Activated CD4-positive, alpha-beta T cell treated with anti-CD3 and anti-CD28 coated beads, Interleukin-2, amount 50 U/mL, for 4 hours (primary cell): ENCODE measurements around the gene GEMIN8.

ENCODE experiments used
- DNase-seq, 2 experiments: peaks; one replicate each; pipeline ENCODE4 v3.0.0-alpha.2; 2020

Gene GEMIN8

GRCh38 chrX:14029425-14030173 is at the start of gene GEMIN8:
Gene GEMIN8 (minus strand): TSS chrX:14029892. CDS start chrX:14021478, 8,414 bp downstream.
- peak; percentile 73 to 82 for DNase-seq

GRCh38 chrX:14076639-14077038 is 46.9 kb upstream of the GEMIN8 start:
- DNase-seq: no peak

- DNase-seq: no peak
Measured at GRCh38 chrX:14073556-14073955, 43.9 kb upstream of the GEMIN8 start.

- DNase-seq: no peak
Measured at GRCh38 chrX:14073071-14073470, 43.4 kb upstream of the GEMIN8 start.

GRCh38 chrX:14065800-14066199 is 36.1 kb upstream of the GEMIN8 start:
- DNase-seq: no peak

- no peak for DNase-seq
Measured at GRCh38 chrX:14064626-14065432, 35.1 kb upstream of the GEMIN8 start.

- DNase-seq: no peak
Measured at GRCh38 chrX:14062524-14062923, 32.8 kb upstream of the GEMIN8 start.

GRCh38 chrX:14056206-14056605 is 26.5 kb upstream of the GEMIN8 start:
- DNase-seq: no peak

GRCh38 chrX:14051416-14051815 is 21.7 kb upstream of the GEMIN8 start:
- DNase-seq: no peak

- DNase-seq: no peak
Measured at GRCh38 chrX:14050709-14051108, 21.0 kb upstream of the GEMIN8 start.

- no peak for DNase-seq
Measured at GRCh38 chrX:14043209-14043608, 13.5 kb upstream of the GEMIN8 start.

- peak; percentile 43 to 44 for DNase-seq
Measured at GRCh38 chrX:14039344-14039743, 9.7 kb upstream of the GEMIN8 start.

- no peak for DNase-seq
Measured at GRCh38 chrX:14038375-14039085, 8.8 kb upstream of the GEMIN8 start.

- peak; percentile 37 to 40 for DNase-seq
Measured at GRCh38 chrX:14032406-14032805, 2.7 kb upstream of the GEMIN8 start.

- no peak for DNase-seq
Measured at GRCh38 chrX:14030174-14030530, 460 bp upstream of the GEMIN8 start.

- no peak for DNase-seq
Measured at GRCh38 chrX:14029039-14029424, 660 bp downstream of the GEMIN8 start.

GRCh38 chrX:14028473-14028872 is 1.2 kb downstream of the GEMIN8 start:
- DNase-seq: no peak

- DNase-seq: no peak
Measured at GRCh38 chrX:14027511-14028019, 2.1 kb downstream of the GEMIN8 start.

- DNase-seq: no peak
Measured at GRCh38 chrX:14027036-14027435, 2.7 kb downstream of the GEMIN8 start.

- no peak for DNase-seq
Measured at GRCh38 chrX:14026121-14026520, 3.6 kb downstream of the GEMIN8 start.

- no peak for DNase-seq
Measured at GRCh38 chrX:14022019-14022418, 7.7 kb downstream of the GEMIN8 start.

GRCh38 chrX:14017399-14017798 is 12.3 kb downstream of the GEMIN8 start:
- no peak for DNase-seq

- DNase-seq: no peak
Measured at GRCh38 chrX:14015941-14016340, 13.8 kb downstream of the GEMIN8 start.
